H1 (cell line): ENCODE data around the gene METRN. TPM values are rescaled to one million over a fixed set of nuclear protein-coding genes. Genes with fewer than 3 reads are reported as not detected.

Experiments
- CTCF ChIA-PET: fragments of 300-600 bp; sonication (Branson Sonifier 250); formaldehyde crosslinking; loops from one replicate; lab custom pipeline; 2021; ENCODE audit not compliant: partially characterized antibody; lab: Charles Lee
- POLR2A ChIA-PET: fragments of 300-600 bp; sonication (Branson Sonifier 250); formaldehyde crosslinking; loops from one replicate; lab custom pipeline; 2021; ENCODE audit warnings: inconsistent platforms; ENCODE audit not compliant: partially characterized antibody; lab: Charles Lee
- DNase-seq, 2 experiments: peaks; one replicate each; pipeline versions ENCODE4 v3.0.0 to v3.0.0-alpha.2; 2010 to 2022; ENCODE audit warnings: low spot score in 2 of 2, low read depth in 1 of 2, mixed read lengths in 1 of 2
- FAIRE-seq: peaks from 2 replicates; lab custom pipeline; 2011; peaks lifted over from hg19 to GRCh38; lab: Jason Lieb, UNC
- H2AFZ ChIP-seq: 2 replicates; pipeline ENCODE4 v1.8.1; 2012; ENCODE audit warnings: low read length, inconsistent platforms
- H2AK5ac ChIP-seq: 2 replicates; pipeline ENCODE4 v1.6.1; 2013; ENCODE audit warnings: low read depth, low read length
- H2BK120ac ChIP-seq: replicated peaks from 2 replicates; pipeline ENCODE3; 2013; ENCODE audit warnings: low read depth, low read length, inconsistent platforms
- H2BK12ac ChIP-seq: 2 replicates; pipeline ENCODE4 v1.6.1; 2013; ENCODE audit warnings: low read depth, low read length
- H2BK15ac ChIP-seq: 2 replicates; pipeline ENCODE4 v1.6.1; 2013; ENCODE audit warnings: low read length
- H2BK20ac ChIP-seq: 2 replicates; pipeline ENCODE4 v1.6.1; 2013; ENCODE audit warnings: low read length
- H2BK5ac ChIP-seq: 2 replicates; pipeline ENCODE4 v1.6.1; 2013; ENCODE audit warnings: low read depth, low read length
- H3K14ac ChIP-seq: 2 replicates; pipeline ENCODE4 v1.6.1; 2013; ENCODE audit warnings: inconsistent platforms; ENCODE audit not compliant: insufficient read length
- H3K18ac ChIP-seq: 2 replicates; pipeline ENCODE4 v1.6.1; 2013; ENCODE audit warnings: low read length; ENCODE audit errors: extremely low read depth
- H3K23ac ChIP-seq: 2 replicates; pipeline ENCODE4 v1.6.1; 2013; ENCODE audit warnings: inconsistent platforms; ENCODE audit not compliant: insufficient read length
- H3K23me2 ChIP-seq: 2 replicates; pipeline ENCODE4 v1.6.1; 2013; ENCODE audit warnings: low read depth, low read length
- H3K27ac ChIP-seq: 2 replicates; pipeline ENCODE4 v1.6.1; 2011; ENCODE audit warnings: low read depth, low read length, inconsistent platforms
- H3K27me3 ChIP-seq, 4 experiments: replicated peaks in 1 of 4; 1 replicate in 1 of 4; 2 replicates in 3 of 4; pipeline versions ENCODE4 v1.6.1 to v1.8.1; 2011 to 2013; ENCODE audit warnings: low read length in 3 of 4, mild to moderate bottlenecking in 3 of 4, inconsistent platforms in 2 of 4, mixed read lengths in 2 of 4, moderate library complexity in 1 of 4; ENCODE audit not compliant: control insufficient read depth in 3 of 4, insufficient read depth in 3 of 4; ENCODE audit errors: extremely low read depth in 1 of 4
- H3K36me3 ChIP-seq, 4 experiments: 2 replicates each; pipeline versions ENCODE4 v1.6.1 to v1.8.1; 2011 to 2013; ENCODE audit warnings: mild to moderate bottlenecking in 4 of 4, low read length in 3 of 4, moderate library complexity in 2 of 4, control low read depth in 1 of 4, inconsistent platforms in 1 of 4; ENCODE audit not compliant: insufficient read depth in 4 of 4, control insufficient read depth in 2 of 4
- H3K4ac ChIP-seq: replicated peaks from 2 replicates; pipeline ENCODE3; 2013; ENCODE audit warnings: low read length, low read depth, mixed read lengths, inconsistent platforms; ENCODE audit not compliant: insufficient read length
- H3K4me1 ChIP-seq, 4 experiments: replicated peaks in 1 of 4; 1 replicate in 1 of 4; 2 replicates in 3 of 4; pipeline versions ENCODE4 v1.6.1 to v1.8.1; 2011 to 2013; ENCODE audit warnings: low read length in 3 of 4, inconsistent platforms in 2 of 4, mixed read lengths in 1 of 4; ENCODE audit not compliant: insufficient read depth in 4 of 4, control insufficient read depth in 3 of 4
- H3K4me2 ChIP-seq, 2 experiments: 2 replicates each; pipeline versions ENCODE4 v1.6.1 to v1.8.1; 2011 to 2013; ENCODE audit warnings: low read depth in 2 of 2, low read length in 2 of 2, control low read depth in 1 of 2, inconsistent platforms in 1 of 2, mild to moderate bottlenecking in 1 of 2; ENCODE audit not compliant: insufficient read depth in 1 of 2
- H3K4me3 ChIP-seq, 4 experiments: fragments of 200-600, 300-600 bp in 1 of 4; sonication (generic), shearing (Covaris generic), sonication (Bioruptor Twin) in 1 of 4; 2 replicates each; pipeline versions ENCODE4 v1.5.1 to v1.8.1; 2011 to 2016; ENCODE audit warnings: low read length in 4 of 4, low read depth in 3 of 4, control low read depth in 2 of 4, inconsistent platforms in 2 of 4, mild to moderate bottlenecking in 2 of 4, mixed read lengths in 1 of 4, moderate library complexity in 1 of 4; ENCODE audit not compliant: insufficient read depth in 2 of 4; ENCODE audit errors: extremely low read depth in 1 of 4
- H3K56ac ChIP-seq: replicated peaks from 2 replicates; pipeline ENCODE3; 2013; ENCODE audit warnings: low read depth, mild to moderate bottlenecking, mixed read lengths, low read length, inconsistent platforms; ENCODE audit not compliant: insufficient read length
- H3K79me1 ChIP-seq: 2 replicates; pipeline ENCODE4 v1.6.1; 2013; ENCODE audit warnings: low read depth, low read length, control low read depth
- H3K79me2 ChIP-seq, 2 experiments: 2 replicates each; pipeline versions ENCODE4 v1.6.1 to v1.8.1; 2012 to 2013; ENCODE audit warnings: low read length in 2 of 2, mild to moderate bottlenecking in 2 of 2, inconsistent platforms in 1 of 2; ENCODE audit not compliant: insufficient read depth in 2 of 2, control insufficient read depth in 1 of 2
- H3K9ac ChIP-seq, 4 experiments: replicated peaks in 1 of 4; 1 replicate in 1 of 4; 2 replicates in 3 of 4; pipeline versions ENCODE4 v1.6.1 to v1.8.1; 2011 to 2013; ENCODE audit warnings: low read depth in 3 of 4, low read length in 3 of 4, control low read depth in 2 of 4, mild to moderate bottlenecking in 2 of 4, moderate library complexity in 2 of 4, inconsistent platforms in 1 of 4; ENCODE audit errors: extremely low read depth in 1 of 4
- H3K9me3 ChIP-seq, 2 experiments: 2 replicates each; pipeline versions ENCODE4 v1.6.1 to v1.8.1; 2012 to 2013; ENCODE audit warnings: mild to moderate bottlenecking in 2 of 2, moderate library complexity in 2 of 2, control low read depth in 1 of 2, inconsistent platforms in 1 of 2, low read depth in 1 of 2, low read length in 1 of 2, mixed read lengths in 1 of 2; ENCODE audit not compliant: insufficient read depth in 2 of 2
- H4K20me1 ChIP-seq, 2 experiments: replicated peaks in 1 of 2; 2 replicates each; pipeline versions ENCODE3 to v1.8.1; 2011 to 2013; ENCODE audit warnings: inconsistent platforms in 2 of 2, low read length in 2 of 2, mild to moderate bottlenecking in 1 of 2; ENCODE audit not compliant: insufficient read depth in 2 of 2, control insufficient read depth in 1 of 2
- H4K5ac ChIP-seq: 2 replicates; pipeline ENCODE4 v1.6.1; 2013; ENCODE audit warnings: low read length, low read depth, mixed read lengths, inconsistent platforms; ENCODE audit not compliant: insufficient read length
- H4K8ac ChIP-seq: 2 replicates; pipeline ENCODE4 v1.8.0; 2013; ENCODE audit warnings: mild to moderate bottlenecking, moderate library complexity, low read length, inconsistent platforms; ENCODE audit not compliant: insufficient read depth; ENCODE audit errors: extremely low read depth
- H4K91ac ChIP-seq: replicated peaks from 2 replicates; pipeline ENCODE3; 2013; ENCODE audit warnings: low read length, mixed read lengths, inconsistent platforms; ENCODE audit not compliant: insufficient read length
- SP4 ChIP-seq: IDR thresholded peaks from 2 replicates; pipeline ENCODE4 v1.6.1; 2012; ENCODE audit warnings: low read length, inconsistent platforms
- TBP ChIP-seq: IDR thresholded peaks from 2 replicates; pipeline ENCODE4 v1.6.1; 2011; ENCODE audit warnings: low read depth, low read length, improper control_type of control experiment
- WGBS, 2 experiments: shearing (Covaris generic) in 1 of 2; methylation state at CpG; one replicate each; pipeline versions ENCODE4 v1.1.6 to v1.1.7; 2013 to 2015; ENCODE audit warnings: low lambda C conversion rate in 2 of 2, mixed read lengths in 2 of 2, inconsistent platforms in 1 of 2, low coverage in 1 of 2, missing lambda C conversion rate in 1 of 2; ENCODE audit not compliant: insufficient replicate concordance in 2 of 2, insufficient coverage in 1 of 2, insufficient read length in 1 of 2; ENCODE audit errors: extremely low coverage in 1 of 2, missing lambda C conversion rate in 1 of 2; 5-methylcytosine and 5-hydroxymethylcytosine counted together
- polyA plus RNA-seq, 7 experiments: library from polyadenylated mRNA; depleted of rRNA in 3 of 7; stranded (reverse) in 5 of 7; unstranded in 2 of 7; fragments of >200 nt in 5 of 7; fragments of 200-250 nt in 2 of 7; gene quantifications; 1 replicate in 5 of 7; 2 replicates in 1 of 7; 4 replicates in 1 of 7; pipeline versions ENCODE4 v1.2.1 to v1.2.3, GENCODE V29; 2011 to 2013; ENCODE audit warnings: missing spikeins in 2 of 7, mixed read lengths in 2 of 7
- total RNA-seq: library from RNA; stranded (reverse); fragmentation: NEBNext Ultra II Directional; extraction: Animal tissue kit (Norgen Biotek cat#: 25700); gene quantifications from 2 replicates; pipeline ENCODE4 v1.2.1, GENCODE V29; 2021

The METRN gene
- total and polyA plus RNA-seq, 2 of the 8 experiments (the other 6 are each of a cell fraction or from before 2014, with no cell fraction given): 18.7 to 25.8 TPM

DNA sequence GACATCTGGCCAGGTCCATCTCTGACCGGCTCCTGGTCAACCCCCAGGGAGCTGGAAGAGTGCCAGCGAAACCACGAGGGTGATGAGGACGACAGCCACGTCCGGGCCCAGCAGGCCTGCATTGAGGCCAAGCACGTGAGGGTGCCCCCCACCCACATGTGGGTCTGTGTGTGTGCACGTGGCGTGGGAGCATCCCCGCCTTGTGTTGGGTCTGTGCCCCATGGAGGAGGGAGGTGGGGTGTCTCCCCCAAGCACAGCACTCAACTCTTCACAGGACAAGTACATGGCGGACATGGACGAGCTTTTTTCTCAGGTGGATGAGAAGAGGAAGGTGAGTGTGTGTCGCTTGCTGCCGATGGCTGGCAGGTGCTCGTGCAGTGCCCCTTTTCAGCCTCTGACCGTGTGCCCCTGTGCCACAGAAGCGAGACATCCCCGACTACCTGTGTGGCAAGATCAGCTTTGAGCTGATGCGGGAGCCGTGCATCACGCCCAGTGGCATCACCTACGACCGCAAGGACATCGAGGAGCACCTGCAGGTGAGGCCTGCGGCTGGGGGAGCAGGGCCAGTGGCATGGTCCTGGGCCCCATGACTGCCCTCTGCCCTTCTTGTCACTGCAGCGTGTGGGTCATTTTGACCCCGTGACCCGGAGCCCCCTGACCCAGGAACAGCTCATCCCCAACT, 33.0 kb upstream of the METRN start:
- POLR2A ChIA-PET: interaction anchor here (0.7 to 13.3 kb wide), 18 partner anchors 8 to 299 kb away, joined by 3 to 214 read pairs (median 6); partner anchors contain the start of genes ANTKMT, CCDC78, GNG13 and HAGHL
- H3K4me3 ChIP-seq: peak overlapping the region in 1 of 4 experiments; percentile 89; a peak in 1 of 8 replicates

More for the DNA sequence above, 33.0 kb upstream of the METRN start:
- H3K18ac ChIP-seq: no peak overlapping the region
- no peak overlapping the region for H3K27ac ChIP-seq
- H3K9me3 ChIP-seq: no peaks in the 10 kb centered on the region
- H3K4me1 ChIP-seq: peaks cover 0 to 26% (median 21%) of the 10 kb centered on the region in 4 experiments; a peak in 6 of 7 replicates
- H3K27me3 ChIP-seq: no peaks in the 10 kb centered on the region
- no peak overlapping the region for H3K14ac ChIP-seq
- H4K20me1 ChIP-seq: peaks cover 4 to 32% of the 10 kb centered on the region in 2 experiments
- no peak overlapping the region for H2BK12ac ChIP-seq
- H2BK15ac ChIP-seq: no peak overlapping the region
- peaks cover 0 to 12% of the 10 kb centered on the region in 2 experiments; a peak in 1 of 4 replicates for H3K79me2 ChIP-seq
- H3K36me3 ChIP-seq: peaks cover 4 to 27% (median 13%) of the 10 kb centered on the region in 4 experiments; a peak in 7 of 8 replicates
- DNase-seq (no peak), FAIRE-seq (no peak)
- no peak overlapping the region for H3K23ac ChIP-seq
- no peak overlapping the region for H2AFZ ChIP-seq
- no peak overlapping the region for H4K91ac ChIP-seq
- H2BK120ac ChIP-seq: no peak overlapping the region
- H3K4me2 ChIP-seq: peak overlapping the region; percentile 74; a peak in 3 of 4 replicates
- H3K9ac ChIP-seq: no peak overlapping the region
- no peak overlapping the region for H3K4ac ChIP-seq
- no peak overlapping the region; the same call in 1 of the 2 replicates for H2BK5ac ChIP-seq
- H3K79me1 ChIP-seq: peaks cover 6% of the 10 kb centered on the region; the same call in 1 of the 2 replicates
- no peak overlapping the region for H4K5ac ChIP-seq
- H3K23me2 ChIP-seq: peaks cover 13% of the 10 kb centered on the region; the same call in 1 of the 2 replicates
- no peak overlapping the region for H2AK5ac ChIP-seq
- no peak overlapping the region for H2BK20ac ChIP-seq
- no peak overlapping the region for H3K56ac ChIP-seq
- WGBS, 2 experiments: 92% methylated on average over 28 of the region's 28 CpGs; no CpG with 5 or more reads in 1 of the 2 experiments
- TF ChIP-seq TBP (no peak), SP4 (no peak)
- CTCF ChIA-PET: interaction anchor here (0.6 to 1.9 kb wide), 18 partner anchors 9 to 781 kb away, joined by 3 to 8 read pairs (median 3); partner anchors contain the start of genes MCRIP2 and WDR24
- peak overlapping the region; percentile 65; the same call in 1 of the 2 replicates for H4K8ac ChIP-seq
